BJ (cell line): ENCODE measurements around the gene MYCBPAP. TPM values are rescaled to one million over a fixed set of nuclear protein-coding genes. Genes with fewer than 3 reads are reported as not detected.

Source experiments
- CTCF ChIA-PET: fragments of 350-600 bp; formaldehyde crosslinking; extraction: SDS; loops from one replicate; lab custom pipeline; 2021; ENCODE audit warnings: antibody characterized with exemption, inconsistent platforms; lab: Yijun Ruan, JAX
- POLR2A ChIA-PET: fragments of 300-600 bp; sonication (Branson Sonifier 250); formaldehyde crosslinking; extraction: SDS; loops from one replicate; lab custom pipeline; 2021; ENCODE audit warnings: antibody characterized with exemption; lab: Charles Lee
- DNase-seq: peaks from one replicate; pipeline ENCODE4 v3.0.0-alpha.2; 2011; ENCODE audit warnings: low read depth
- H3K27me3 ChIP-seq: 2 replicates; pipeline ENCODE4 v1.6.0; 2011; ENCODE audit warnings: low read length; ENCODE audit not compliant: control insufficient read depth, insufficient read depth
- H3K36me3 ChIP-seq: 2 replicates; pipeline ENCODE4 v1.5.1; 2011; ENCODE audit warnings: low read length; ENCODE audit not compliant: control insufficient read depth, insufficient read depth
- H3K4me3 ChIP-seq: 2 replicates; pipeline ENCODE4 v1.5.1; 2011; ENCODE audit warnings: low read depth, mild to moderate bottlenecking, control low read depth, low read length
- CTCF ChIP-seq: IDR thresholded peaks from 2 replicates; pipeline ENCODE4 v1.5.1; 2011; ENCODE audit warnings: low read depth, mild to moderate bottlenecking, control low read depth, inconsistent platforms, low read length, moderate library complexity; ENCODE audit not compliant: insufficient read depth
- polyA plus RNA-seq: library from polyadenylated mRNA; depleted of rRNA; stranded (reverse); fragments of >200 nt; gene quantifications from 2 replicates; pipeline ENCODE4 v1.2.3, GENCODE V29; 2011

Gene MYCBPAP
- polyA plus RNA-seq, 1 experiment: 0.67 TPM

- Histone ChIP-seq H3K4me3 (no peak overlapping the region), H3K36me3 (no peaks in the 10 kb centered on the region), H3K27me3 (peaks cover 8% of the 10 kb centered on the region)
- no peak for DNase-seq
- CTCF ChIA-PET: no interaction called here
- no peak for TF ChIP-seq CTCF
- POLR2A ChIA-PET: no interaction called here
These were observed 62.3 kb downstream of the MYCBPAP start for GRCh38 chr17:50570528-50570927.

GRCh38 chr17:50571681-50572080, 63.4 kb downstream of the MYCBPAP start:
- POLR2A ChIA-PET: no interaction called here
- CTCF ChIA-PET: interaction anchor here (1.1 kb wide), 1 partner anchor 9 kb away, joined by 3 read pairs; no protein-coding TSS in a partner anchor
- peaks cover 5% of the 10 kb centered on the region for H3K27me3 ChIP-seq
- no peaks in the 10 kb centered on the region for H3K36me3 ChIP-seq
- H3K4me3 ChIP-seq: no peak overlapping the region
- DNase-seq: no peak
- TF ChIP-seq CTCF: no peak

GRCh38 chr17:50572541-50572940, 64.3 kb downstream of the MYCBPAP start:
- no peak for TF ChIP-seq CTCF
- Histone ChIP-seq H3K36me3 (no peaks in the 10 kb centered on the region), H3K27me3 (peaks cover 2% of the 10 kb centered on the region; the same call in 1 of the 2 replicates), H3K4me3 (no peak overlapping the region)
- POLR2A ChIA-PET: no interaction called here
- no peak for DNase-seq
- CTCF ChIA-PET: interaction anchor here (1.1 kb wide), 1 partner anchor 10 kb away, joined by 3 read pairs; no protein-coding TSS in a partner anchor

- no peak for TF ChIP-seq CTCF
- ChIA-PET POLR2A (no interaction called here), CTCF (interaction anchor here (1.1 to 1.3 kb wide), 3 partner anchors 23 to 209 kb away, joined by 3 to 4 read pairs (median 3); no protein-coding TSS in a partner anchor)
- no peaks in the 10 kb centered on the region for H3K36me3 ChIP-seq
- no peak for DNase-seq
- no peak overlapping the region for H3K4me3 ChIP-seq
- H3K27me3 ChIP-seq: peaks cover 3% of the 10 kb centered on the region
These were observed 65.8 kb downstream of the MYCBPAP start for GRCh38 chr17:50573866-50574611.

GRCh38 chr17:50575581-50576210, 67.5 kb downstream of the MYCBPAP start:
- ChIA-PET CTCF (interaction anchor here (0.8 to 1.8 kb wide), 3 partner anchors 25 to 119 kb away, joined by 3 to 5 read pairs (median 4); no protein-coding TSS in a partner anchor), POLR2A (no interaction called here)
- TF ChIP-seq CTCF: no peak
- peaks cover 7% of the 10 kb centered on the region for H3K27me3 ChIP-seq
- H3K36me3 ChIP-seq: no peaks in the 10 kb centered on the region
- H3K4me3 ChIP-seq: no peak overlapping the region
- no peak for DNase-seq
